GM19240 (cell line): ENCODE measurements around the gene SPART.
"Not testable (repeated sequence)": the region's sequence is repeated elsewhere in the genome, so short reads cannot be mapped to it uniquely, and the experiment has no call there.

Experiments used
- DNase-seq: peaks from one replicate; pipeline ENCODE4 v3.0.0; 2011; ENCODE audit warnings: low spot score; ENCODE audit not compliant: insufficient read length

Gene SPART

GRCh38 chr13:36319793-36320192 is 26.4 kb downstream of the SPART start:
- not testable (repeated sequence) for DNase-seq

DNA sequence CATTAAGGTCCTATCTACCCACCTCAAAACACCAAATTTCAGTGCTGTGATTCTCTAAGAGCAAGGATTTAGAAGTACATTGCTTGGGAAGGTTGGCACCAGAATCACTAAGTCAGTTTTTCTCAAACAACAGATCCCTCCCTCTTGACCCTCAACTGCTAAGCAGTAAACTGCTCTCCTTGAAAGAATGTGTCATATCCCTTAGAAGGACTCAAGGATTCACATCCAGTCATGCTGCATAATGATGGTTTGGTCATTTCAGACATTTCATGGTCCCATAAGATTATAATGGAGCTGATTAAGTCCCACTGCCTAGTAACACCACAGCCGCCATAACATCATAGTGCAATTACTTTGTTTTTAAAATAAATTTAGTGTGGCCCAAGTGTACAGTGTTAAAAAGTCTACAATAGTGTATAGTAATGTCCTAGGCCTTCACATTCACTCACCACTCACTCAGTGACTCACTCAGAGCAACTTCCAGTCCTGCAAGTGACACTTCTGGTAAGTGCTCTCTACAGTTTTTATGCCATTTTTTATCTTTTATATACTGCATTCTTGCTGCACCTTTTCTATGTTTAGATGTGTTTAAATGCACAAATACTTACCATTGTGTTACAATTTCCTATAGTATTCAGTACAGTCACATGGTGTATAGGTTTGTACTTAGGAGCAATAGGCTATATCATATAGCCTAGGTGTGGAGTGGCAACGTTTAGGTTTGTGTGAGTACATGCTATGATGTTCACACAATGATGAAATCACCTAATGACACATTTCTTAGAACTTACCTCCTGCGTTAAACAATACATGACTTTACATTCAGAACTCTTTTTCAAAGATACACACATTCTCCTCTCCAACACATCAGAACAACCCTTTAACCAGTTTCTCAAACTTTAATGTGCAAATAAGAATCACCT is 32.9 kb downstream of the SPART start:
- DNase-seq, result no peak

DNA sequence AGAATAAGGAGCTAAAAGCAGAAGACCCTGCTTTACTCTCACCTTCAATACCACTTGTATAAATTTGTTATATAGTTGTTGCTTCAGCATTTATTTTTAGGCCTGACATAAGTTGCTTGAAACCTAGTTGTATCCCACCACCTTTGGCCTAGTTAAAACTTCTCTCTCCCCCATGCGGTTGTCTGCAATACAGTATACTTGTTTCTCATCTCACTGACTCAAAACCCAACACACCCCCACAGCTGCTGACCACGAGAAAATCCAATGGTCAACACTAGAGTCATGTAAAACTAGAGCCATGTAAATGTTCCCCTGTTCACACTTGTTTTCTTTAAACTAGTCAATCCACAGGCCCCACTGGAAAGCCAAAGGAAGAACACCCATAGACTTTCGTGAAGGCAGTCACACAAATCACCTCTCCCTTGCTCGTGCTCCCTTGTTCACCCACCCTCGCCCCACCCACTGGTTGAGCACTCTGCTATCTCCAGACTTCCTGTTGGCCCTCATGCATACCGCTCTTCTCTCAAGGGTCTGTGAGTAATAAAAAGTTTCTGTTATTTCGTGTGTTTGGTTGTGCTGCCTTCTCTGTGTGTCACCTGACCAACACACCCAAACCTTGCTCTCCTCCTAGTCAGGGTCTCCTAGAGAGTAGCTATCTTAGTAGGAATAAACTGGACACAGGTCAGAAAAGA is 35.6 kb downstream of the SPART start:
- DNase-seq, result no peak

GRCh38 chr13:36302289-36302688 is 43.9 kb downstream of the SPART start:
- no peak for DNase-seq

- DNase-seq, result not testable (repeated sequence)
These were observed 46.7 kb downstream of the SPART start for GRCh38 chr13:36299469-36299868.

GRCh38 chr13:36298535-36299068 is 47.6 kb downstream of the SPART start:
- no peak for DNase-seq

GRCh38 chr13:36297366-36298338 is 48.5 kb downstream of the SPART start, which contains the start of gene CCDC169:
TSS of gene CCDC169 (minus strand) at chr13:36297814. CDS start at chr13:36297719, 95 bp downstream.
- DNase-seq, result no peak

- no peak for DNase-seq
These were observed 52.1 kb downstream of the SPART start for GRCh38 chr13:36294096-36294495.

- no peak for DNase-seq
These were observed 52.7 kb downstream of the SPART start for GRCh38 chr13:36293497-36293896.

DNA sequence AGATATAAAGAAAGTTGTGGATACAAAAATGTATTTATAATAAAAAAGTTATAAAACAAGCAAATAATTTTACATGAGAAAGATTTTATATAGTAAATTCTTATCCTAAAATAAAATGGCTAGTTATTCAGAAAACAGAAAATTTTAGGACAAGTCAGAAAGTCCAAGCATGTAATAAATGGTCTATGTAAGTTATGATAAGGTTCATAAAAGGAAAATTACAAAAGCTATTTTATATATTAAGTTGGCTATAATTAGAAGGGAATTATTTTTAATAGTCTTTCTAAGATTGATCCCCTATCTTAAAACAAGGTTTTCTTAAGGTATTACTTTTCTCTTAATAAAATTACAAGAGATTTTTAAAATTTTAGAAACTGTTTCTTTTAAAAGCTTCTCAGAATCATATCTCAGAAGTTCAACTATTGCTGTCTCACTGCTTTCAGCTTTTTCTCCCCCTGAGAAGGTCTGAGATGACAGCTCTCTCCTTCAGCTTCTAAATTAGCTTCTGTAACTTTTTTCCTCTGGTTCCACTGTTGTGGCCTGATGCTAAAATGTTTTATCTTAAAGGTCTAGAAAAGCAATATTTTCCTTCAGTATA is 57.3 kb downstream of the SPART start:
- DNase-seq, result no peak

DNA sequence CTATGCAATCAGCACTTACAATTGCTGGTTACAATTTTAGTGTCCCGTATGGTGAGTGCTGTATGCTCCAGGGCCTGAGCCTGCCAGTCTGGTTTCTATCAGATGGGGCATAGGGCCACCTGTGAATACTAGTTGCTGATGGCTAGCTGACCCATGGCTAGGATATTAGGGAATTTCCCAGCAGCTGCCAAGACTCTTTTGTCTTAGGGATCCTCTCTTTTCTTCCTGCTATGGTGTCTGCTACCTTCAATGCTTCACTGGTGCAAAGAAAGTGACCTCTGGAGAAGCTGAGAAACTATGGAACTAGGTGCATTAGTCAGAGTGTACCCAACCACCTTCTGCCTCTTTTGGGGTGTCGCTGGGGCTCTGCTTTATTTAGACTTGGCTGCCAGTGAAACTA is 60.2 kb downstream of the SPART start:
- no peak for DNase-seq

DNA sequence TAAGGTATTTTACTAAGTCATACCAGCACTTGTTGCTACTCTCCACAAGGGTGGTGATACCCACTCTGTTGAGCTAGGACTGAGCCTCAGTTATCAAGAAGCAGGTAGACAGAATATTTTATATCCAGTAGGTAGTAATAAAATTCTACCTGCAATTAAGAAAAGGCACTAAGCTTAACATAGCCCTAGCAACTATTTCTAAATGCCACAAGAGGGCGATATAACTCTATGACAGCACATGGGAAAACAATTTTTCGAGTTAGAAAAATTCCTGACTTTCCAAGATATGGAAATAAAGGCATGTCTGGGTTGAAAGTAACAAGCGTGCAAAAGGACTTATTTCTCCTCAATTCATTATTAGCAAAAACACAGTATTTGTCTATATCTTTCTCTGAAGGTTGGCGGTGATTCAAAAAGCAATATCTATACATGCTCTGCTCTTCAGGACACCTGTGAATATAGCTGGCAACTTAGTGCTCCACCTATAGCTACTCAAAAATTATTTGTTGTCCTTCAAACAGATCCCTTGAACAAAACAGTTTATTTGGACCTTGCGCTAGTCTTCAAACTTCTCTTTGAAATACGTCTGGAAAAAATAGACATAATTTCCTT is 63.3 kb downstream of the SPART start:
- no peak for DNase-seq

DNA sequence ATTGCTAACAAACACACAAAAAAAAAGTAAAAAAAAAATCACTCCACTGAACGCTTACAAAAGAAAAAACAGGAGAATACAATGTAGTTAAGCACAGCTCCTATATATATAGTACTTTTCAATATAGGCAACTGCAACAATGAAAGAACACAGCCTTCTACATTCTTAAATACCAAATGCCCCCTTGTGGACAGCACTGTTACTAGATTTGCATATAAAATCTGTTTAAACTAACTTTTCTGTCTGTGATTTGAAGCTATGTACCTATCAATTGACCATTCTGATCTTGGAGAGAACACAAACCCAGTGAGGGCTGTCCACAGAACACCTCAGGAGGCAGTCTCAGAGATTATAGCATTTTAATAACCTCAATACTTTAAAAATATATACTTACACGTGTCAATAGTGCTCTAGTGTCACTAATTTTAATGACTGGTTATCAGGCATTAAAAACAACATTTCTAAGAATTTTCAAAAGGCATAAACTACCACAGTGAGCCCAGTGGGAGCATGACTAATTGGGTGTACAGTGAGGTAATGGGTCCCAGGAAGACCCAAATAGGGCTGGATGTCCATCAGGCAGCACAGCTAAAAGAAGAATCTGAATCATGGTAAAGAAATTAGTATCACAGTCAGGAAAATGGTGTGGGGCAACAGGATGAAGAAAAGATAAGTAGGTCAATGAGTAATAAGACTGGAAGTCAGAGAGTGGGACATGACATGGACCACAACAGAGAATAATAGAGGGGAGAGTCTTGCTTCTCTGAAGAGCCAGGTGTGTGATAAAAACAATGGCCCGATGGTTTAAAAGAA is 70.8 kb downstream of the SPART start:
- no peak for DNase-seq

- DNase-seq, result no peak
These were observed 72.8 kb downstream of the SPART start for GRCh38 chr13:36273431-36273830.

DNA sequence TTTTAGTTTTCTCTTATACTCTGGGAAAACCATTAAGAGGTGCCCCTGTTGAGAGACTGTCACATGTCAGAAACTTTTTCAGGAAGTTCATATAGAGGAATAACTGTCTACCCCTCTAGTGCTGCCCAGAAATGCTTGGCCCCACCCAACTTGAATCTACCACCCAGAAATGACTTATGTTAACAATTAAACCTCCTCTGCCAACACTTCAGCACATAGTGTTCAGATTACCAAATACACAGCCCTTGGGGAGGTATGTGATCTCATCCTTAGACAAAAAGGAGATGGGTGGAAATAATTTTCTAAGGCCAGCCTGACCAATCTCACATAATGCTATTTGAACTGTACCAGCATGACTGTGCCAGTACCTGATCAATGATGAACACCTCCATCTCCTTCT is 84.2 kb downstream of the SPART start:
- no peak for DNase-seq

GRCh38 chr13:36261011-36261410 is 85.2 kb downstream of the SPART start:
- DNase-seq, result no peak

GRCh38 chr13:36259361-36260137 is 86.6 kb downstream of the SPART start:
- DNase-seq, result no peak

GRCh38 chr13:36258831-36259230 is 87.4 kb downstream of the SPART start:
- DNase-seq, result no peak
